Neuronal stem cell (in vitro differentiated cells): Measurements from ENCODE around the gene ZNF629.

ENCODE experiments used
- DNase-seq: peaks from one replicate; pipeline ENCODE4 v3.0.0-alpha.2; 2013; ENCODE audit warnings: low spot score
- H2AFZ ChIP-seq: one replicate; pipeline ENCODE4 v1.6.1; 2013; ENCODE audit warnings: mild to moderate bottlenecking, low read length, inconsistent platforms
- H2AK5ac ChIP-seq: 2 replicates; pipeline ENCODE4 v1.6.1; 2013; ENCODE audit warnings: low read depth, mild to moderate bottlenecking, inconsistent platforms, low read length, moderate library complexity, mixed read lengths
- H2BK120ac ChIP-seq: 2 replicates; pipeline ENCODE4 v1.6.1; 2013; ENCODE audit warnings: low read depth, mild to moderate bottlenecking, inconsistent platforms, low read length, moderate library complexity, mixed read lengths
- H2BK12ac ChIP-seq: one replicate; pipeline ENCODE4 v1.6.1; 2013; ENCODE audit warnings: low read length, inconsistent platforms
- H2BK15ac ChIP-seq: 2 replicates; pipeline ENCODE4 v1.6.1; 2013; ENCODE audit warnings: mild to moderate bottlenecking, low read length, inconsistent platforms, mixed read lengths
- H2BK5ac ChIP-seq: one replicate; pipeline ENCODE4 v1.6.1; 2013; ENCODE audit warnings: inconsistent platforms, mild to moderate bottlenecking, low read length, moderate library complexity
- H3K14ac ChIP-seq: one replicate; pipeline ENCODE4 v1.6.1; 2013; ENCODE audit warnings: low read length, inconsistent platforms
- H3K18ac ChIP-seq: 2 replicates; pipeline ENCODE4 v1.6.1; 2013; ENCODE audit warnings: low read length, inconsistent platforms
- H3K23ac ChIP-seq: 2 replicates; pipeline ENCODE4 v1.6.1; 2013; ENCODE audit warnings: low read depth, mild to moderate bottlenecking, mixed read lengths, low read length, inconsistent platforms; ENCODE audit not compliant: poor library complexity
- H3K27ac ChIP-seq: replicated peaks from 3 replicates; pipeline ENCODE4 v1.5.1; 2013; ENCODE audit warnings: low read length, inconsistent platforms
- H3K27me3 ChIP-seq, 3 experiments: 2 replicates each; pipeline ENCODE4 v1.6.1; 2013; ENCODE audit warnings: low read length in 3 of 3, mild to moderate bottlenecking in 2 of 3, inconsistent platforms in 1 of 3, low read depth in 1 of 3, mixed read lengths in 1 of 3, moderate library complexity in 1 of 3; ENCODE audit not compliant: control insufficient read depth in 3 of 3, insufficient read depth in 3 of 3
- H3K36me3 ChIP-seq, 2 donors: replicated peaks in 1 of 2; 2 replicates each; pipeline ENCODE4 v1.6.1; 2013; ENCODE audit warnings: low read length in 2 of 2; ENCODE audit not compliant: control insufficient read depth in 2 of 2, insufficient read depth in 2 of 2
- H3K4ac ChIP-seq: 2 replicates; pipeline ENCODE4 v1.6.1; 2013; ENCODE audit warnings: inconsistent platforms, mild to moderate bottlenecking, low read length, moderate library complexity
- H3K4me1 ChIP-seq, 2 donors: 1 replicate in 1 of 2; 2 replicates in 1 of 2; pipeline ENCODE4 v1.6.1; 2013; ENCODE audit warnings: low read length in 2 of 2, low read depth in 1 of 2; ENCODE audit not compliant: control insufficient read depth in 2 of 2, insufficient read depth in 1 of 2
- H3K4me2 ChIP-seq: one replicate; pipeline ENCODE4 v1.6.1; 2013; ENCODE audit warnings: mild to moderate bottlenecking, low read length, inconsistent platforms; ENCODE audit not compliant: insufficient read depth, poor library complexity, severe bottlenecking
- H3K4me3 ChIP-seq, 2 donors: 2 replicates each; pipeline ENCODE4 v1.5.1; 2013; ENCODE audit warnings: low read length in 2 of 2, mild to moderate bottlenecking in 2 of 2, inconsistent platforms in 1 of 2, moderate library complexity in 1 of 2
- H3K79me1 ChIP-seq: one replicate; pipeline ENCODE4 v1.6.1; 2013; ENCODE audit warnings: low read depth, mild to moderate bottlenecking, inconsistent platforms, low read length, moderate library complexity
- H3K9ac ChIP-seq: one replicate; pipeline ENCODE4 v1.6.1; 2013; ENCODE audit warnings: mild to moderate bottlenecking, low read depth, low read length, inconsistent platforms; ENCODE audit not compliant: poor library complexity
- H3K9me3 ChIP-seq, 2 donors: replicated peaks in 1 of 2; 2 replicates each; pipeline versions ENCODE3 to v1.6.1; 2013; ENCODE audit warnings: low read length in 2 of 2, mild to moderate bottlenecking in 2 of 2, inconsistent platforms in 1 of 2, low read depth in 1 of 2, mixed read lengths in 1 of 2, moderate library complexity in 1 of 2; ENCODE audit not compliant: control insufficient read depth in 2 of 2, insufficient read depth in 1 of 2
- H4K8ac ChIP-seq: one replicate; pipeline ENCODE4 v1.6.1; 2013; ENCODE audit warnings: low read depth, mild to moderate bottlenecking, inconsistent platforms, low read length, moderate library complexity
- H4K91ac ChIP-seq: one replicate; pipeline ENCODE4 v1.6.1; 2013; ENCODE audit warnings: low read length, low read depth, mild to moderate bottlenecking, inconsistent platforms; ENCODE audit not compliant: poor library complexity
- WGBS, 2 donors: extraction: QIAGEN DNeasy Blood & Tissue Kit; methylation state at CpG; one replicate each; pipeline ENCODE4 v1.1.7; 2013; ENCODE audit warnings: missing lambda C conversion rate in 2 of 2, mixed read lengths in 1 of 2; ENCODE audit not compliant: insufficient read length in 2 of 2, insufficient replicate concordance in 1 of 2; ENCODE audit errors: extremely low coverage in 2 of 2; 5-methylcytosine and 5-hydroxymethylcytosine counted together

The ZNF629 gene

GRCh38 chr16:30808146-30808545, 21.1 kb upstream of the ZNF629 start:
- no peak overlapping the region for H4K8ac ChIP-seq
- H3K18ac ChIP-seq: no peak overlapping the region
- H2AK5ac ChIP-seq: no peak overlapping the region
- H3K9ac ChIP-seq: no peak overlapping the region
- H3K27ac ChIP-seq: no peak overlapping the region
- no peak overlapping the region for H3K23ac ChIP-seq
- H3K4ac ChIP-seq: no peak overlapping the region
- H2BK15ac ChIP-seq: no peak overlapping the region
- no peaks in the 10 kb centered on the region for H3K36me3 ChIP-seq
- no CpG with 5 or more reads among the region's 5 CpGs for WGBS, 2 donors
- H3K14ac ChIP-seq: no peak overlapping the region
- no peak overlapping the region for H2BK120ac ChIP-seq
- H2BK12ac ChIP-seq: no peak overlapping the region
- H3K4me2 ChIP-seq: no peak overlapping the region
- H2AFZ ChIP-seq: no peak overlapping the region
- peaks cover 3 to 7% of the 10 kb centered on the region in 2 donors for H3K4me1 ChIP-seq
- no peak for DNase-seq
- no peak overlapping the region for H2BK5ac ChIP-seq
- no peak overlapping the region for H3K4me3 ChIP-seq
- H4K91ac ChIP-seq: no peak overlapping the region
- H3K9me3 ChIP-seq: no peaks in the 10 kb centered on the region
- peaks cover 0 to 2% (median 0%) of the 10 kb centered on the region in 3 experiments for H3K27me3 ChIP-seq
- no peaks in the 10 kb centered on the region for H3K79me1 ChIP-seq

GRCh38 chr16:30805370-30806169, 18.6 kb upstream of the ZNF629 start:
- peaks cover 0 to 2% (median 0%) of the 10 kb centered on the region in 3 experiments for H3K27me3 ChIP-seq
- peak overlapping the region; percentile 77 for H2BK15ac ChIP-seq
- peak overlapping the region; percentile 87 for H2BK5ac ChIP-seq
- no peaks in the 10 kb centered on the region for H3K79me1 ChIP-seq
- H3K4ac ChIP-seq: peak overlapping the region; percentile 53
- peak overlapping the region; percentile 31 for H2AK5ac ChIP-seq
- H3K4me2 ChIP-seq: peak overlapping the region; percentile 78
- H2BK120ac ChIP-seq: no peak overlapping the region
- no peaks in the 10 kb centered on the region for H3K9me3 ChIP-seq
- peak overlapping the region; percentile 85 to 91 for H3K4me3 ChIP-seq
- peak overlapping the region; percentile 82 for H3K27ac ChIP-seq
- peak overlapping the region; percentile 95 for H2AFZ ChIP-seq
- H3K4me1 ChIP-seq: peaks cover 3 to 7% of the 10 kb centered on the region in 2 donors
- no CpG with 5 or more reads among the region's 62 CpGs for WGBS, 2 donors
- no peak overlapping the region for H4K91ac ChIP-seq
- no peak overlapping the region for H4K8ac ChIP-seq
- H3K36me3 ChIP-seq: no peaks in the 10 kb centered on the region
- H3K18ac ChIP-seq: peak overlapping the region; percentile 96
- H2BK12ac ChIP-seq: no peak overlapping the region
- H3K23ac ChIP-seq: peak overlapping the region; percentile 75
- H3K9ac ChIP-seq: peak overlapping the region; percentile 83
- peak overlapping the region; percentile 97 for H3K14ac ChIP-seq
- peak; percentile 75 for DNase-seq

DNA sequence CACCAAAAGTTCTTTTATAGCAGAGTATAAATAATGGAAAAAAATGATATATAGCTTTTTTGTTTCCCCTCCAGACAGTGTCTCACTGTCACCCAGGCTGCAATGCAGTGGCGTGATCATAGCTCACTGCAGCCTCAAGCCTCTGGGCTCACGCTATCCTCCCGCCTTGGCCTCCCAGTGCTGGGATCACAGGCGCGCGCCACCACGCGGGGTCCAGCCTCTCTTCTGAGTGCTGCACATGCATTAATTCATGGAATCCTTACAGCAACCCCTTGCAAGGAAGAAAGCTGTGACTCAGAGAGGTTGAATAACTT, 18.0 kb upstream of the ZNF629 start:
- no peak overlapping the region for H3K23ac ChIP-seq
- no peak overlapping the region for H3K27ac ChIP-seq
- H2BK15ac ChIP-seq: peak overlapping the region; percentile 77
- no peaks in the 10 kb centered on the region for H3K9me3 ChIP-seq
- peak overlapping the region; percentile 0 for H3K9ac ChIP-seq
- H3K14ac ChIP-seq: no peak overlapping the region
- H3K4me3 ChIP-seq: peak overlapping the region; percentile 85 to 91
- H2AK5ac ChIP-seq: no peak overlapping the region
- no peak overlapping the region for H2BK12ac ChIP-seq
- H3K4me2 ChIP-seq: peak overlapping the region; percentile 78
- H2BK5ac ChIP-seq: no peak overlapping the region
- H4K8ac ChIP-seq: no peak overlapping the region
- H3K18ac ChIP-seq: peak overlapping the region; percentile 68
- peaks cover 0 to 2% (median 0%) of the 10 kb centered on the region in 3 experiments for H3K27me3 ChIP-seq
- no CpG with 5 or more reads among the region's 8 CpGs for WGBS, 2 donors
- no peaks in the 10 kb centered on the region for H3K36me3 ChIP-seq
- H2BK120ac ChIP-seq: no peak overlapping the region
- H2AFZ ChIP-seq: peak overlapping the region; percentile 95
- H3K79me1 ChIP-seq: no peaks in the 10 kb centered on the region
- no peak overlapping the region for H4K91ac ChIP-seq
- DNase-seq: peak; percentile 21
- H3K4me1 ChIP-seq: peaks cover 3 to 7% of the 10 kb centered on the region in 2 donors
- no peak overlapping the region for H3K4ac ChIP-seq

- Histone ChIP-seq H3K9me3 (no peaks in the 10 kb centered on the region), H2BK120ac (no peak overlapping the region), H3K23ac (no peak overlapping the region), H3K14ac (no peak overlapping the region), H2BK5ac (no peak overlapping the region), H4K91ac (no peak overlapping the region), H3K4me2 (no peak overlapping the region), H3K27me3 (peaks cover 0 to 2% (median 0%) of the 10 kb centered on the region in 3 experiments), H3K18ac (no peak overlapping the region), H3K4me1 (peaks cover 3 to 7% of the 10 kb centered on the region in 2 donors), H2BK15ac (no peak overlapping the region), H3K4ac (no peak overlapping the region), H3K79me1 (no peaks in the 10 kb centered on the region), H4K8ac (no peak overlapping the region), H2BK12ac (no peak overlapping the region), H3K4me3 (no peak overlapping the region), H3K27ac (no peak overlapping the region), H3K36me3 (no peaks in the 10 kb centered on the region), H2AFZ (peak overlapping the region; percentile 74), H3K9ac (no peak overlapping the region), H2AK5ac (no peak overlapping the region)
- WGBS, 2 donors: no CpG with 5 or more reads among the region's 3 CpGs
- DNase-seq: no peak
Measured at GRCh38 chr16:30802936-30803335, 15.9 kb upstream of the ZNF629 start.
